ENCODE results near the gene ICAM3.

DNA sequence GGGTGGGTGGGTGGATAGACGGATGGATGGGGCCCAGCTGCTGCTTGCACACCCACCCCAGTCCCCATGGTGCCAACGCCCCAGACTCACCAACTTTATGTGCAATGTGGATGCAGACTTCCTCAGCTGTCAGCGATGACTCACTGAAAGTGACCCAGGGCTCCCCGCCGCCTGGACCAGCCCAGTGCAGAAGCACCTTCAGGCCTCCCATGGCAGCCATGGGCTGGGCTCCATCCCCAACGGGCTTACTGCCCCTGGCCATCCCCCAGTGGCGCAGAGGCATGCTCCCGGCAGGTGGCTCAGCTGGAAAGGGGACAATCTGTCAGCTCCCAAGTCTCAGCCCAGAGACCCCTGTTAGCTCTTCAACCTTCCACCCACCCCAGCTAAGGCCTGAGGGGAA, 38.7 kb upstream of the ICAM3 start:
- TF ChIP-seq, protein P1, sequence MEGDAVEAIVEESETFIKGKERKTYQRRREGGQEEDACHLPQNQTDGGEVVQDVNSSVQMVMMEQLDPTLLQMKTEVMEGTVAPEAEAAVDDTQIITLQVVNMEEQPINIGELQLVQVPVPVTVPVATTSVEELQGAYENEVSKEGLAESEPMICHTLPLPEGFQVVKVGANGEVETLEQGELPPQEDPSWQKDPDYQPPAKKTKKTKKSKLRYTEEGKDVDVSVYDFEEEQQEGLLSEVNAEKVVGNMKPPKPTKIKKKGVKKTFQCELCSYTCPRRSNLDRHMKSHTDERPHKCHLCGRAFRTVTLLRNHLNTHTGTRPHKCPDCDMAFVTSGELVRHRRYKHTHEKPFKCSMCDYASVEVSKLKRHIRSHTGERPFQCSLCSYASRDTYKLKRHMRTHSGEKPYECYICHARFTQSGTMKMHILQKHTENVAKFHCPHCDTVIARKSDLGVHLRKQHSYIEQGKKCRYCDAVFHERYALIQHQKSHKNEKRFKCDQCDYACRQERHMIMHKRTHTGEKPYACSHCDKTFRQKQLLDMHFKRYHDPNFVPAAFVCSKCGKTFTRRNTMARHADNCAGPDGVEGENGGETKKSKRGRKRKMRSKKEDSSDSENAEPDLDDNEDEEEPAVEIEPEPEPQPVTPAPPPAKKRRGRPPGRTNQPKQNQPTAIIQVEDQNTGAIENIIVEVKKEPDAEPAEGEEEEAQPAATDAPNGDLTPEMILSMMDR (IDR thresholded peaks at IDR 0.05; ENCODE audit: borderline replicate concordance, extremely low read depth, low read length, poor library complexity, severe bottlenecking): no peak
- TF ChIP-seq EZH2 (IDR thresholded peaks at IDR 0.05; ENCODE audit: borderline replicate concordance, low read depth, low read length, severe bottlenecking): no peak

Data from DND-41 (cell line).